ENCODE measurements around the gene TUBB4B. TPM values are rescaled to one million over a fixed set of nuclear protein-coding genes. Genes with fewer than 3 reads are reported as not detected.
"Not testable (repeated sequence)": the region's sequence is repeated elsewhere in the genome, so short reads cannot be mapped to it uniquely, and the experiment has no call there.

TUBB4B gene
- total RNA-seq, 1 donor from 2014 or later, result 92.5 TPM

DNA sequence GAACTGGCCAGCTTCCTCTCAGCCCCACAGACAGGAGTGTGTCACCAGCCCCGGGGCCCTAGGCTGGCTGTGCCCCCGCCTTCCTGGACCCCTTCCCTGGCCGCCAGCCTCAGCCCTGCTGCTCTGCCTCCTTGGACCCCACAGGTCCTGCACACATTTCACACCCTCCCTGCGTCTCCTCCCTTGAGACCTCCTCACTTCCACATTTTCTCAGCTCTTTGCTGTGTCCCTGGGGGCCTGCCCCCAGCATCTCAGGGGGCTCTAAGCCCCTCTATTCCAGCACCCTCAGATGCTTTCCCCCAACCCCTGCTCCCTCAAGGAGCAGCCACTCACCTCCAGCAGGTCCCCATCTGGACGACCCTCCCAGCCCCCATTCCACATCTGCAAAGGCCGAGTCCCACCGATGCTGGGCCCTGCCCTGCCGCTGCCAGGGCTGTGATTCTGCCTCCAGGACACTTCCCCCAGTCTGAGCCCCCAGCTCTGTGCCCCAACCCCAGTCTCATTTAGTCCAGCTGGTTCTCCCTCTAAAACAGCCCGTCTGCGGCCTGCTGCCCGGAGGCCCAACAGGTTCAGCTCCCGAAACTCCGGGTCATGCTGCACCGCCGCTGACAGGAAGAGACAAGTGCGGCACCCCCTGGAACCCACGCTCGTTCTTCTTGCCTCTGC, 6.2 kb upstream of the TUBB4B start:
- FAIRE-seq (no peak), DNase-seq (ENCODE audit: low spot score in 2 of 2) (no peak)

DNA sequence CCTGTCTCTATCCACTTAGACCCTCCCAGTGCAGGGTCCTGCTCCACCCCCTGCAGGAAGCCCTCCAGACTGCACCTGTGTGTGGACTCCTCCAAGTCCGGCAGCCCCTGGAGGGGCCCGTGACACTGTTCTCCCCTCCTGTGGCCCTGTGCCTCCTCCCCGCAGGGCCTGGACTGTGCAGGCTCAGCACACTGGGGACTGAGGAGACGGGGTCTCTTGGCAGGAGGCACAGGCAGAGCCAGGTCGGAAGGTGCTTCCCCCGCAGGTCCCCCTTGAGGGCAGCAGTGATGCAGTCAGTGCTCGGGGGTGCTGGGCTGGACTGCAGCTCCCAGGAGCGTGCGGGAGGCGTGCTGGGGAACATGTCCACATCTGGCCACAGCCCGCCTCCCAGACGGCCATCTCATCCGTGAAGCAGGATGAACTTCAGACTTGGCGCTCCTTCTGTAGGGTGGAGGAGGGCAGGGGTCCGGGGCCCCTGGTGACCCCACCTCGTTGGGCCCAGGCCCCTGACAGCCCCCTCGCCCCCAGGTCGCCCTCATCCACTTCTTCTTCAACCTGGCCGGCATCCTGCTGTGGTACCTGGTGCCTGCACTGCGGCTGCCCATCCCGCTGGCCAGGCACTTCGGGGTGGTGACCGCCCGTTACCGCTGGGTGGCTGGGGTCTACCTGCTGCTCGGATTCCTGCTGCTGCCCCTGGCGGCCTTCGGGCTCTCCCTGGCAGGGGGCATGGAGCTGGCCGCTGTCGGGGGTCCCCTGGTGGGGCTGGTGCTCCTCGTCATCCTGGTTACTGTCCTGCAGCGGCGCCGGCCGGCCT, 5.5 kb upstream of the TUBB4B start:
- no peak for DNase-seq (ENCODE audit: low spot score in 2 of 2)
- FAIRE-seq, result no peak

DNA sequence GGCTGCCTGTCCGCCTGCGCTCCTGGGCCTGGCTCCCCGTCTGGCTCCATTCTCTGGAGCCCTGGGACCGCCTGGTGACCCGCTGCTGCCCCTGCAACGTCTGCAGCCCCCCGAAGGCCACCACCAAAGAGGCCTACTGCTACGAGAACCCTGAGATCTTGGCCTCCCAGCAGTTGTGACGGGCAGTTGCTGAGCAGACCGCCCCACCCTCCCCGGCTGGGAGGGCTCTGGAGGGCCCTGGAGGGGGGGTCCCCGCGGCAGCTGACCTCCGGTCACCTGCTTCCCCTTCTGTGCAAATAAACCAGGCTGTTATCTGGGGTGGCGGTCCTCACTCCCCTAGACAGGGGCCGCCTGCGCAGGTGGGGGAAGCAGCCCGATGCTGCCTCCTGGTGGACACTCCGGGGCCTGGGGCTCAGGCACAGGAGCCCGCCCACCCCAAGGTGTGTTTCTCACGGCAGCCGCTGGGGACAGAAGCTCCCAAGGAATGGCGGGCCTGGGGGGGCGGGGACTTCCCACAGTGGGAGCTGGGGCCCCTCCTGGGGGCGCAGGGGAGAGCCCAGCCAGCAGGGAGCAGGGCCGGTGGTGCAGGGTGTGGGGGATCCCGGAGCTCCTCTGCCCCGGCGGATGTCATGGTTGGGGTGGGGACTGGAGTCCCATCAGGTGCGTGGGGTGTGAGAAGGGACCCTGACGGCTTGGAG, 4.7 kb upstream of the TUBB4B start:
- DNase-seq (ENCODE audit: low spot score in 2 of 2), result peak; percentile 90 to 98
- FAIRE-seq, result no peak

DNA sequence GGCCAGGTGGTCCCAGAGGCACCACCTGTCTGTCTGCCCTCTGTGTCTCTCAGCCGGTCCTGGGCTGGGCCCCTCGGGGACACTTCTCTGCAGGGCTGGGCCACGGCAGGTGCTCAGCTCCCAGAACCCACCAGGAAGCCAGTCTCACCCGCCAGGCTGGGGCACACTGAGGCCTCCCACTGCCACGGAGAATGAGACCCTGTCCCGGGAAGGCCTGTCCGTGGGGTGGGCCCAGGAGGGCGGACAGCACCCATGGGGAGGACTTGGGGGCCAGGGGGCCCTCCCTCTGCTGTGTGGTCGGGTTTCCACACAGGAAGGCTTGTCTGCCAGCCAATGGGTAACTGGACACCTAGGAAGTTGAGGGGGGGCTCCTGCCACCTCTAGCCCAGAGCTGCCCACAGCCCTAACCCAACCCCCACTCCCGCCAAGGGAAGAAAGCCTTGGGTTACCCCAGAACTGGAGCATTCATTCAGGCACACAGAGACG, 4.1 kb upstream of the TUBB4B start:
- FAIRE-seq (no peak), DNase-seq (ENCODE audit: low spot score in 2 of 2) (no peak)

DNA sequence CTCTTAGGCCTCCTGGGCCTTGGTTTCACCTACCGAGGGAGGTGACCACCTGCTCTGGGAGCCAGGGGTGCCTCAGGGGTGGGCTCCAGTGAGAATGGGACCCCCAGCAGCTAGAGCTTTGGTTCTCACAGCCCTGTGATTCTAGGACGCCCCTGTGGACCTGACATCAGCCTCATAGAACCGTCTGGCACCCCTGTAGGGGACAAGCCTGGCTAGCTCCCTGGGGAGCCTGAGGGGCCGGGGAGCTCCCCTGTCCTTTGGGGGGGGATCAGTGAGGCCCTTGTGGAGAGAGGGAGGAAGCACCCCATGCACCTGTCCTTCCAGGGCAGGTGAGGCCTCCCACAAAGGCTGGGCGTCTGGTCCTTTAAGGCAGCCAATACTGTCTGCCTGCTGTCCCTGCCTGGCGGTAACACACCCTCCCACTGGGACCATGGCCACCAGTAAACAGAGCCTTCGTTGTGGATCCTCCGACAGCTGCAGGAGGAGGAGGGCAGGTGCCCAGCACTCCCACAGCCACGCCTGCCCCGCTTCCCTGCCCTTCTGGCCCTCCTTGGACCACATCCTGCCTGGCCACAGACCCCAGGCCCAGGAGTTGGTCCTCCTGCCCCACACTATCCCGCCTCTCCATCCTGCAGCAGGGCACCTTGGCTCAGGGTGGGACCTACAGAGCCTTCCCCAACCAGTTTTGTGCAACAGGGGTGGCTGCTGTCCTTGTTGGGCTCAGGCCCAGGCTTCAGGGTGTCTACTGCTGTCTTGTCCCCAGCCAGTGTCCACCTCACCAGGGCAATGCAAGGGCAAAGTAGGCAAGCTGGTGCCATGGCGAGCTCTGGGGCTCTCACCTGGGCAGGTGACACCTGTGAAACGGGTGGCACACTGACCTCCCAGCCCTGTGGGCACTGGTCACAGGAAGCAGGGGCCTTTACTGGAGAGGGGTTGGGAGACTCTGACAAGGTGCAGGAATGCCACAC, 3.0 kb upstream of the TUBB4B start:
- peak in 1 of 2 donors; percentile 76 for DNase-seq (ENCODE audit: low spot score in 2 of 2)
- no peak for FAIRE-seq

DNA sequence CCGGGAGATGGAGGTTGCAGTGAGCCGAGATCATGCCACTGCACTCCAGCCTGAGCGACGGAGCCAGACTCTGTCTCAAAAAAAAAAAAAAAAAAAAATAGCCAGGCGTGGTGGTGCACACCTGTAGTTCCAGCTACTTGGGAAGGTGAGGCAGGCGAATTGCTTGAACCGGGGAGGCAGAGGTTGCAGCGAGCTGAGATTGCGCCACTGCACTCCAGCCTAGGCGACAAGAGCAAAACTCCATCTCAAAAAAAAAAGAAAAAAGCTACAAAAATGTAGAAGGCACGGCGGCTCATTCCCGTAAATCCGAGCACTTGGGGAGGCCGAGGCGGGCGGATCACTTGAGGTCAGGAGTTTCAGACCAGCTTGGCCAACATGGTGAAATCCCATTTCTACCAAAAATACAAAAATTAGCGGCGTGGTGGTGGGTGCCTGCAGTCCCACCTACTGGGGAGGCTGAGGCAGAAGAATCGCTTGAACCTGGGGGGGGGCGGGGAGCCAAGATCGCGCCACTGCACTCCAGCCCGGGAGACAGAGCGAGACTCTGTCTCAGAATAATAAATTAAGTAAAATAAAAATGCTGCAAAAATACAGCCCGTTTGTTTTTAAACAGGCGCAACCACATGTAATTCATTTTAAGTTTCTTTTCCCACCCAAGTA, 1.4 kb upstream of the TUBB4B start:
- not testable (repeated sequence) for DNase-seq (ENCODE audit: low spot score in 2 of 2); FAIRE-seq

DNA sequence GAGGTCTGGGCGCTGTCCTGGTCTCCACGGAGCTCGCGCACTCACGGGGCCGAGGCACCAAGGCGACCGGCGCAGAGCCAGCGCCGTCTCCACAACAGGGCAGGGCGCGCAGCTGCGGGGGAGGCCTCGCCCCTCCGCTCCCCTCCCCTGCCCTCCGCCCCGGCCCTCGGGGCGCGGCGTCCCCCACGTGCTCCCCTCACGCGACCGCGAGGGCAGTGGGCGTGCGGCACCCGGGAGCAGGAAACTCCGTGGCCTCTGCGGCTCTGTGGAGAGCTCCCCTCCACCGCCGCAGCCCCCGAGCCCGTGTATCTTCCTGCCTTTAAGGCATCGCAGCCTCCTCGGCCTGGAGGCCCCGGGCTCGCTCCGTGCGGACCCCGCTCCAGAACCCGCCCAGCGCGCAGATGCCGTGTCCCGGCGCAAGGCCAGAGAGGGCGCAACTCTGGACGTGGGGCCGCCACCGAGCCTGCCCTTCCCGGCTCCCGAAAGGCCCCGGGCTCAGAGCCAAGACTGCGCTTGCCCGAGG, 708 bp upstream of the TUBB4B start:
- peak; percentile 78 to 80 for DNase-seq (ENCODE audit: low spot score in 2 of 2)
- no peak for FAIRE-seq

DNA sequence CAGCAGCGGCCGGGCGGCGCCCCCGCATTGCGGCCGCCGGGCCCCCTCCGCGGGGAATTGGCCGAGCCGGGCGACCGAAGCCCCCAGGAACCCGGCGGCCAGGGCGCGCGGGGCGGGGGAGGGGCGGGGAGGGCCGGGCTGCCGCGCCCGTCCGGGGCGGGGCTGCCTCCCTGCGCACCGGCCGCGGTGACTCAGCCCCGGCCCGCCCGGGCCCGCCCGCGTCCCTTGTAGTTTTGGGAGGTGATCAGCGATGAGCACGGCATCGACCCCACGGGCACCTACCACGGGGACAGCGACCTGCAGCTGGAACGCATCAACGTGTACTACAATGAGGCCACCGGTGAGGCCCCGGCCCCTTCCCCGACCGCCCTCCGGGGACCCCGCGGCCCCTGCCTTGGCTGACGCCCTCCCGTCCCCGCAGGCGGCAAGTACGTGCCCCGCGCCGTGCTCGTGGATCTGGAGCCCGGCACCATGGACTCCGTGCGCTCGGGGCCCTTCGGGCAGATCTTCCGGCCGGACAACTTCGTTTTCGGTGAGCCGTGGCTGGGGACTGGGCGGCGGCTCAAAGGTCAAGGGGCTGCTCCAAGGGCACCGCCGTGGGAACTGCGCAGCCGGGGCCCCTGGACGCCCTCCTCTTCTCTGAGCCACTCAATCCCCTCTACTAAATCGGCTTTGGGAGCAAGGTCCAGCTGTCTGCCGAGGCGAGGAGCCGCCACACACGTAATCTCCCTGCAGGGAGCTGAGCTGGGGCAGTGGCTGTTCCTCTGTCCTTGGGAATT, 592 bp downstream of the TUBB4B start:
- peak; percentile 71 to 83 for DNase-seq (ENCODE audit: low spot score in 2 of 2)
- FAIRE-seq, result no peak

DNA sequence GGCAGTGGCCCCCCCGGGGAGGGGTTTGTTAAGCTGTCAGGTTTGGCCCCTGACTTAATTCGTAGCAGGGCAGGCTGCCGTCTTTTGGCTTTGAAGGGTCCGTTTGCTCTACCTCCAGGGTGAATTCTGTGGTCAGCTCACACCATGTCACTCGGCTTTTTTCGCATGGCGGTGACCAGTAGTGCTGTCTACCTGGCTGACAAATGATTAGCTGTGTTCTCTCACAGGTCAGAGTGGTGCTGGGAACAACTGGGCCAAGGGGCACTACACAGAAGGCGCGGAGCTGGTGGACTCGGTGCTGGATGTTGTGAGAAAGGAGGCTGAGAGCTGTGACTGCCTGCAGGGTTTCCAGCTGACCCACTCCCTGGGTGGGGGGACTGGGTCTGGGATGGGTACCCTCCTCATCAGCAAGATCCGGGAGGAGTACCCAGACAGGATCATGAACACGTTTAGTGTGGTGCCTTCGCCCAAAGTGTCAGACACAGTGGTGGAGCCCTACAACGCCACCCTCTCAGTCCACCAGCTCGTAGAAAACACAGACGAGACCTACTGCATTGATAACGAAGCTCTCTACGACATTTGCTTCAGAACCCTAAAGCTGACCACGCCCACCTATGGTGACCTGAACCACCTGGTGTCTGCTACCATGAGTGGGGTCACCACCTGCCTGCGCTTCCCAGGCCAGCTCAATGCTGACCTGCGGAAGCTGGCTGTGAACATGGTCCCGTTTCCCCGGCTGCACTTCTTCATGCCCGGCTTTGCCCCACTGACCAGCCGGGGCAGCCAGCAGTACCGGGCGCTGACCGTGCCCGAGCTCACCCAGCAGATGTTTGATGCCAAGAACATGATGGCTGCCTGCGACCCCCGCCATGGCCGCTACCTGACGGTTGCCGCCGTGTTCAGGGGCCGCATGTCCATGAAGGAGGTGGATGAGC, 1.4 kb downstream of the TUBB4B start:
- FAIRE-seq (no peak), DNase-seq (ENCODE audit: low spot score in 2 of 2) (no peak)

DNA sequence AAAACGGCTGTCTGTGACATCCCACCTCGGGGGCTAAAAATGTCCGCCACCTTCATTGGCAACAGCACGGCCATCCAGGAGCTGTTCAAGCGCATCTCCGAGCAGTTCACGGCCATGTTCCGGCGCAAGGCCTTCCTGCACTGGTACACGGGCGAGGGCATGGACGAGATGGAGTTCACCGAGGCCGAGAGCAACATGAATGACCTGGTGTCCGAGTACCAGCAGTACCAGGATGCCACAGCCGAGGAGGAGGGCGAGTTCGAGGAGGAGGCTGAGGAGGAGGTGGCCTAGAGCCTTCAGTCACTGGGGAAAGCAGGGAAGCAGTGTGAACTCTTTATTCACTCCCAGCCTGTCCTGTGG, 2.2 kb downstream of the TUBB4B start:
- not testable (repeated sequence) for FAIRE-seq; DNase-seq (ENCODE audit: low spot score in 2 of 2)

DNA sequence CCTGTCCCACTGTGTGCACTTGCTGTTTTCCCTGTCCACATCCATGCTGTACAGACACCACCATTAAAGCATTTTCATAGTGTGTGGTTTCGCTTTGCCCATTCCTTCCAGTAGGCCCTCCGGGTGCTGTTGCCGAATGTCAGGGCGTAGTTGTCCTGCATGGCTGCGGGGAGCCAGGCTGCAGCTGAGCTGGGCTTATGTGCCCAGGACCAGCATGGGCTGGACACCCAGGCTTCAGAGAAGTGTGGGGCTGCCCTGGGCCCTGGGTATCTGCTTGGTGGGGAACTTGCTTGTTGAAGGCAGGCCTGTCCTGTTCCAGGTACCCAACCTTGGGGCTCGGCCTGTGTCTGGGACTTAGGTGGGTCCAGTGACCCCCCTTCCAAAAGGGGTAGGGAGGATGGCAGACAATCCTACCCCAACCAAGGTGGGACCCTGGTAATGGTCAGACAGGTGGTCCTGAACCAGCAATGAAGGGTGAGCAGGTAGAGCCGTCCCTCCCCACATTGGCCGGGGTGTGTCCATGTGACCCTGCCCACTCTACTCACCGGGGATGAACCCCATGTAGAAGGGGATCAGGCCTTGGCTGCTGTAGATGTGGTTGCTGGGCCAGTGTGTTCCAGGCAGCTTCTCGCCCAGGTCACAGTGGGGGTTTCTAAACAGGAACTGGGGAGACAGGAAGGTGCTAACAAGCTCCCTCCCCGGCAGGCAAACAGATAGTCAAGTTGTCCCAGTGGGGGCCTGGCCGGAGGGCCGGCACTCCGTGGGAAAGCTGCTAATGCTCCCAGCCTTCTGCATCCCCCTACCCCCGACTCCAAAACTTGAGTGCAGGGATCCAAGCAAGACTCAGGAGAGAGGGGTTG, 2.8 kb downstream of the TUBB4B start:
- FAIRE-seq (no peak), DNase-seq (ENCODE audit: low spot score in 2 of 2) (no peak)

DNA sequence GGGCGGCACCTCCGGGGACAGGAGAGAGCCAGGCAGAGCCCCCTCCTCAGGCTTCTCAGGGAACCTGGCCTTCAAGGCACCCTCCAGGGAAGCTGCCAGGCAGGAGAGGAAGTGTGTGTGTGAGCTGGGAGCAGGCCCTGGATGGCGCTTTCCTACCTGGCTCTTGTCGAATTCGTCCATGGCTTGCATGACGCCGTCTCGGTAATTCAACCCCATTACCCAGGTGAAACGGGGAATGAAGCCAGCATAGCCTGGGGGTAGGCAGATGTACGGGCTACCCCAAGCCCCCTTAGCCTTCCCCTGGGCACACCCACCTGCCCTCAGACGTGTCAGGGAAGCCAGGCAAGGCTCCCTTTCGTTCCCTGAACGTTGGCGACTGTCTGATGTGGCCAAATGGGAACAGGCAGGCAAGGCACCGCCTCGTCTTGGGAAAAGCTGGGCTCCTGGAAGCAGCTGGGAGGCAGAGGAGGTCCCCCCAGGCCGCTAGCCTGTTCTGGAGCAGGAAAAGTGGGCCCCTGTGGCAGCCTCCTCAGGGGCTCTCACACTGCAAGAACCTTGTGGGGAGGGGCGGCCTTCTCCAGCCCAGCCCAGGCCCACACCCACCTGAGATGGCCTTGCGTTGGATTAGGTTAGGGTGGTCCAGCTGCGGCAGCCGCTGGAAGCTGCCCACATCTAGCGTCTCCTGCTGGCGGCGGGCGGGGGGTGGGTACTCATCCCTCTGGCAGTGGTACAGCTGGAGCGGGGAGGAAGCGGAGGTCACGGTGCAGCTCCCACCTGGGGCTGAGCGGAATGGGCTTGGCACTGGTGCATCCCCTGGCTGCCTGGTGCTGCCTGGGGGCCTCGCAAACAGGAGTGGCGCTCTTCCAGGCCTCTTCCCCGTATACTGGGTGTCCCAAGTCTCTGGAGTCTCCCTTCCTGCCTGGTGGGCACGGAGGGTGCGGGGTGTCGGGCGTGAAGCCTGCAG, 3.7 kb downstream of the TUBB4B start:
- FAIRE-seq, result no peak

DNA sequence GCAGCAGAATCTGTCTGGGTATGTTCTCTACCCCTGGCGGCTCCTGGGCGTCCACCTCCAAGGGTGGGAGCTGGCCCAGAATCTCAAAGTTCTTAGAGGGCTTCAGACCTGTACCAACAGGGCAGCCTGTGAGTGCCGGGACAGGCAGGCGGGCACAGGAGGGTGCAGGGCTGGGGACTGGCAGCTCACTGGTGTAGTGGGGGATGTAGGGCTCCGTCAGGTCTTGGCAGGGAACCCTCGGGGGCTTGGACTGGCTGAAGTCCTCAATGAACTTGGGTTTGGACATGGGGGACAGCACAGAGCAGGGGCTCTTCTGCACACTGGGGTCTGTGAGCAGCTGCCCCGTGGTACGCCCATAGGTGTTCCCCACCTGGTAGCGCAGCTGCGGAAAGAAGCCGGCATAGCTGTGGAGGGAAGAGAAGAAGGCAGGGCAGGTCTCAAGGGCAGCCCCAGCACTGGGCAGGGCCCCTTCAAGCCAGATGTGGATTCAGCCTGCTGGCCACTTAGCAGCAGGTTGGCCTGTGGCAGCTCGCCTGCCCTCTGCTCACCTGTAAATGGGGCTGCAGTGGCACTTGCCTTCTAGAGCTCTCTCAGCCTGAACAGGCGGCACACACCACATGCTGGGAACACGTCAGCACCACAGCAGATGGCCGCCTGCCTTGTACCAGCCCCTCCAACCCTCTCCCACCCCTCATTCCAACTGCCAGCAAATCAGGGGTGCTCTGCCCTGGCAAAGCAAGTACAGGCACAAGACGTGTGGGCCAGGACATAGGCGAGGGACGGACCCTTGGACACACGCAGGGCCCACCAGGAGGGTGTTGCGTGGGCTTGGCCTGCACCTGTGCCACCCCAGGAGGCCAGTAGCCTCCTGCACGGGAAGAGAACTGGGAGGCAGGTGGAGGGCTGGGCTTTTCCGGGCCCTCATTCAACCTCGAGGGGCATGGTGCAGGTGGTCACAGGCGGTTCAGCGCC, 4.6 kb downstream of the TUBB4B start:
- no peak for DNase-seq (ENCODE audit: low spot score in 2 of 2)
- FAIRE-seq, result no peak

More for the DNA sequence above, 3.7 kb downstream of the TUBB4B start:
- no peak for DNase-seq (ENCODE audit: low spot score in 2 of 2)
